ENCODE results near the gene ZFPM1.

DNA sequence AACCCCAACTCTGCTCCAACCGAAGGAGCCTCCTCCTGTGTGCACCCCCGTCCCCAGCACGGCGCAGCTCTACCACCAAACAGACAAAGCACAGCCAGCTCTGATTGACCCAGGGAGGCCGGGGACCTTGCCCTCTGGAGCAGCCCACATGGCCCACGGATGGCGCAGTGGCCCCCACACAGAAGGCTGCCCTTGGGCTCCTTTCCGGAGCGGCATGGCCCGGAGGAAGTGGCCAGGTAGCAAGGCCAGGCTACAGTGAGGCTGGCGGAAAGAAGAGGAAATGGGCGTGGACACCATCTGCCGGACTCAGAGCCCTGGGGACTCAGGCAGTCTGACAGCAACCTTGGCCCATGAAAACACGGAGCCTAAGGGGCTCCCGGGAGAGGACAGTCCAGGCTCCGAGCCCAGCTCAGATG is 97.2 kb downstream of the ZFPM1 start:
- TF ChIP-seq POLR2AphosphoS5 (IDR thresholded peaks at IDR 0.05) (no peak), POLR2A (IDR thresholded peaks at IDR 0.05) (no peak)
- TF ChIP-seq, protein P1, sequence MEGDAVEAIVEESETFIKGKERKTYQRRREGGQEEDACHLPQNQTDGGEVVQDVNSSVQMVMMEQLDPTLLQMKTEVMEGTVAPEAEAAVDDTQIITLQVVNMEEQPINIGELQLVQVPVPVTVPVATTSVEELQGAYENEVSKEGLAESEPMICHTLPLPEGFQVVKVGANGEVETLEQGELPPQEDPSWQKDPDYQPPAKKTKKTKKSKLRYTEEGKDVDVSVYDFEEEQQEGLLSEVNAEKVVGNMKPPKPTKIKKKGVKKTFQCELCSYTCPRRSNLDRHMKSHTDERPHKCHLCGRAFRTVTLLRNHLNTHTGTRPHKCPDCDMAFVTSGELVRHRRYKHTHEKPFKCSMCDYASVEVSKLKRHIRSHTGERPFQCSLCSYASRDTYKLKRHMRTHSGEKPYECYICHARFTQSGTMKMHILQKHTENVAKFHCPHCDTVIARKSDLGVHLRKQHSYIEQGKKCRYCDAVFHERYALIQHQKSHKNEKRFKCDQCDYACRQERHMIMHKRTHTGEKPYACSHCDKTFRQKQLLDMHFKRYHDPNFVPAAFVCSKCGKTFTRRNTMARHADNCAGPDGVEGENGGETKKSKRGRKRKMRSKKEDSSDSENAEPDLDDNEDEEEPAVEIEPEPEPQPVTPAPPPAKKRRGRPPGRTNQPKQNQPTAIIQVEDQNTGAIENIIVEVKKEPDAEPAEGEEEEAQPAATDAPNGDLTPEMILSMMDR (IDR thresholded peaks at IDR 0.05) = no peak
